HG02588 (cell line): ENCODE data around the gene LHFPL4.

Experiments used
- ATAC-seq: cut with Tn5 transposase; IDR thresholded peaks from one replicate; pipeline ENCODE4 v1.9.1; 2021; ENCODE audit warnings: mild to moderate bottlenecking, moderate library complexity; ENCODE audit not compliant: unreplicated experiment

Gene LHFPL4

GRCh38 chr3:9476935-9477334 is 76.7 kb downstream of the LHFPL4 start:
- ATAC-seq, result no peak

GRCh38 chr3:9474482-9474881 is 79.1 kb downstream of the LHFPL4 start:
- no peak for ATAC-seq

GRCh38 chr3:9473496-9474065 is 80.0 kb downstream of the LHFPL4 start:
- ATAC-seq, result no peak

GRCh38 chr3:9469986-9470385 is 83.6 kb downstream of the LHFPL4 start:
- no peak for ATAC-seq

GRCh38 chr3:9468460-9468859 is 85.2 kb downstream of the LHFPL4 start:
- no peak for ATAC-seq

- ATAC-seq, result no peak
Observed at GRCh38 chr3:9467451-9467850, 86.2 kb downstream of the LHFPL4 start.

- ATAC-seq, result no peak
Observed at GRCh38 chr3:9455596-9456131, 98.0 kb downstream of the LHFPL4 start.

- ATAC-seq, result no peak
Observed at GRCh38 chr3:9452417-9452816, 101.2 kb downstream of the LHFPL4 start.

- no peak for ATAC-seq
Observed at GRCh38 chr3:9450991-9451390, 102.6 kb downstream of the LHFPL4 start.

GRCh38 chr3:9450126-9450525 is 103.5 kb downstream of the LHFPL4 start:
- no peak for ATAC-seq

- ATAC-seq, result no peak
Observed at GRCh38 chr3:9448643-9449042, 105.0 kb downstream of the LHFPL4 start.
